Measurements from ENCODE around the gene SHC3.

SHC3 gene

DNA sequence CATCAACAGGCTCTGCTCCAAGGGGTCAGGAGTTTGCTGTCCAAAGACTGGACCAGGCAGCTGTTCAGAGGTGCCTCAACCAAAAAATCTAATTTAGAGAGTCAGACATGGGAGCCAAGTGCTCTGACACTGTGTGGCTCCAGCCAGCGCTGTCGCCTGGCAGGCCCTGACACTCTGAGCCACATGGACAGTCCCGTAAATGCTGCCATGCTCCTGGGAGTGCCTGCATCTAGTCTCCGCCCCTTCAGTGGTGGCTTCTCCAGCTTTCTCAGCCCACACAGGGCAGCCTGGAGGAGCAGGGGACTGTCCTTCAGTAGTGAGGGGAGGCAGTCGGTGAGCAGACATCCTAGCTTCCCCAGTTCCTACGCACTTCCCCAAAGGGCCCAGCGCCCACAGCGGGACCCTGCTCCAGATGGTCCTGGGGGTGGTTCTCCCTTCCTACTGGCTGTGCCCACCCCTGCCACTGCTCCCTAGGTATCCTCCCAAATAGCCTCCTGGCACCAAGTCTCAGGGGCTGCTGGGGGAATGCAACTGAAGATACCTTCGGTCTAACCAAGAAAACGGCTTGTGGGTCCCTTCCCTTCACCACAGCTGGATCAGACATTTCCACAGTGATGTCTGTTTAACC lies 72.3 kb downstream of the SHC3 start:
- DNase-seq: no peak

GRCh38 chr9:89104821-89105220 lies 73.8 kb downstream of the SHC3 start:
- DNase-seq: no peak

DNA sequence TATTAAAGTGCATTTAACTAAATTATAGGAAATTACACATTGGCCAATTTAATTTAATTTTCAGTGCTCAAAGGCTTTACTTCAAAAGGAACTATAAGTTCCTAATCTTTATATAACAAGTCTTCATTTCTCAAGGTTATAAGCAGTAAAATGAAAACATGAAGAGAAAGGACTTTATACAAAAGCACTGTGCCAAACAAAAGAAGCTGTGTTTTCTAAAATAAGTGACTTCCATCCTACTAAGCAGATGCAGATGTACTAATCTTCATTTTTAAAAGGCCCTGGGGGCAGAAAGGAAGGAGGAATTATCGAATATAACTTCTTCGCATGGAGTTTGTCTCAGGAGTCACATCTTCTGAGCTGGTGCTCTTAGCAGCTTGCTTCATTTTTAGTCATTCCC lies 81.4 kb downstream of the SHC3 start:
- DNase-seq: no peak

DNA sequence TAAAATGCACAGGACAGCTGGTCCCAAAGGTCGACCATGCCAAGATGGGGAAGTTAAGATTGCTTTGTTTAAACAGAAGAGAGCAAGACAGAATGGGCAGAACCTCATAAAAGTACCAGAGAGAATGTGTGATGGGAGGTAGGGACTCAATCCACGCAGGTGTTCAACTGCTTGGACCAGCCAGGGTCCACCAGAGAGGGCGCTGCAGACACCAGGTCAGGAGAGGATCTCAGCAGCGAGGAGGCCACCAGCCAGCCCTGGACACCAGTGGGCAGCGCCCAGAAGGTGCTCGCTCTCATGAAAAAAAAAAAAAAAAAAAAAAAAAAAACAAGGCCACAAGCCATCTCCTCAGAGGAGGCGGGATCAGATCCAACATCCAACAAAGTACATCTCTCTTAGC lies 81.8 kb downstream of the SHC3 start:
- no peak for DNase-seq

- no peak for DNase-seq
Observed at GRCh38 chr9:89095761-89096528, 82.7 kb downstream of the SHC3 start.

- DNase-seq: no peak
Observed at GRCh38 chr9:89093201-89093975, 85.2 kb downstream of the SHC3 start.

DNA sequence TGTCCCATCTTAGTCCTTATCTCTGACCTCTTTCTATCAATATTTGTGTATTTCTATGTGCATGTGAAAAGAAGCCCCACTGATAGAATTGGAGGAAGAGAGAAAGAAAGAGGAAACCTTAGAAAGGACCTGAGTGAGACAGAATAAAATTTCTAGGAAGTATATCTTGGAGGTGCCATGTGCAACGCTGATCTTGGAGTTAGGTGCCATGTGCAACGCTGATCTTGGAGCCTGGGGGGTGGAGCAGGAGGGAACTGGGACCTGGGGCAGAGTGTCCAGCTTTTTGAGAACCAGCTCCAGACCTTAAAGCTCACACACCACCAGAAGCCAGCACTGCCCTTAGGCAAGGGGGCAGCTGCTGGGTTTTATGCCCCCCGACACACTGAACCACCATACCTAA lies 89.4 kb downstream of the SHC3 start:
- DNase-seq: no peak

- DNase-seq: no peak
Observed at GRCh38 chr9:89083626-89084025, 95.0 kb downstream of the SHC3 start.

- no peak for DNase-seq
Observed at GRCh38 chr9:89080193-89080592, 98.4 kb downstream of the SHC3 start.

- DNase-seq: peak; percentile 15
Observed at GRCh38 chr9:89079391-89079790, 99.2 kb downstream of the SHC3 start.

GRCh38 chr9:89078860-89079259 lies 99.8 kb downstream of the SHC3 start:
- no peak for DNase-seq

DNA sequence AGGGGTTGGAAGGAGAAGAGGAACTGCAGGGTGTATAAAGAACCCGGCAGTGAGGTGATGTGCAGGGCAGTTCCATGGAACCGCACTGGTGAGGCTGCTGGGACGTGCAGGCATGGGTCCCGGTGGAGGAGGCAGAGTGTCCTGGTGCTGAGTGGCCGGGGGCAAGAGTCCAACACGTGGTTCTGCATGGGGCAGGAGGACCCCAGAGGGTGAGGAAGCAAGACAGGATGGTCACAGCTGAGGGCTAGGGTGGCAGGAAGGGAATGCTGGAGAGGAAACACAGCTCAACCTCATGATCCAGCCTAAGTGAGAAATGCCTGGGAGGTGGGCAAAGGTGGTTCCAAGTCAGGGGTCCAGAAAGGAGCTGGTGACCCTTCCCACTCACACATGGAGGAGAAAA lies 100.2 kb downstream of the SHC3 start:
- no peak for DNase-seq

DNA sequence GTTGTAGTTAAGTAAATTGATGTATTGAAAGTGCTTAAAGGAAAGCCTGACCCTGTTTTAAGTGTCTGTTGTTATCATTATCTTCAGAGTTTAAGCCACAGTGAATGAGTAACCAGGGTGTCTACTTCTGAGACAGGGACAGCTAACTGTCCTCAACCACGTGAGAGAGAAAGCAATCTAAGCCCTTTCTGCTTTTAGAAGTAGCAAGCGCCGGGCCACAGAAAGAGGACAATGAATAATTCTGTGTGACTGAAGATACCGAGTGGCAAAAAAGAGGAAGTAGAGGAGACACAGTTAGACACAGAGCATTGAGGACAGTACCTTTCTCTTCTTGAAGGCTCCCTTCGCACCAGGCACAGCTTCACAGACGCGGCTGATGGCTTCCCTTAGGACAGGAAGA lies 101.1 kb downstream of the SHC3 start:
- peak; percentile 8 for DNase-seq

DNA sequence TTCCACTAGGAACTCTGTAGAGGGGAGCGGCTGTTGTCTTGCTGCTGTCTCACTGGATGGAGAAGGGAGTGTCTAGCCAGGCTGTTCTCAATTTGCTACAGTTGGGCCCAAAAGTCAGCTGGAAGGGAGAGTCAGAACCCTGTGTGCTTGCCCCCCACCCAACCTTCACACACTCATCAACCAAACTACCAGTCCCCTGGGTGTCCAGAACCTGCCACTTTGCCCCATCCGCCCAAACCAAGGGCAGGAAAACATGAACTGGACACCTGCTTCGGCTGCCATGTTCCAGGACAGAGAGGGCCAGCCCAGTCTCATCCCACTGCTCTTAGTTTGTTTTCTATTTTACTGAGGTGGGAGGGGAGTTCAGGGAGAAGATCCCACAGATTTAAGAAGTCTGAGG lies 105.2 kb downstream of the SHC3 start:
- DNase-seq: no peak

GRCh38 chr9:89071591-89071990 lies 107.0 kb downstream of the SHC3 start:
- DNase-seq: no peak

DNA sequence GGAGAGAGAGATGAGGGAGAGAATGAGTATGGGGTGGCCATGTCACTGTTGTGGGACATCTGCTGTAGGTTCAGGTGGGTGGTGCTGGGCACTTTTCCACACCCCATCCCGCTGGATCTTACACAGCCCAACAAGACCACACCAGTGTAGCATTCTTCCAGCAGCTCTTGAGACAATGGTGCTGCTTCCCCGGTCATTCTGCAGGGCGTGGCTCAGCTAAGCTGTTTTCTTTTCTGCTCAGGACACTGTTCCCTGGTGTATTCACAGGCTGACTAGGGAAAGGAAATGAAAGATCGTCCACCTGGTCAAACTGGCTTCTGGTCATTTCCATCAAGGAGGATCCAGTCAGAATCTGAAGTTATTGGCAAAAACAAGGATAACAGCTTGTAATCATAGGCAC lies 111.8 kb downstream of the SHC3 start:
- no peak for DNase-seq

DNA sequence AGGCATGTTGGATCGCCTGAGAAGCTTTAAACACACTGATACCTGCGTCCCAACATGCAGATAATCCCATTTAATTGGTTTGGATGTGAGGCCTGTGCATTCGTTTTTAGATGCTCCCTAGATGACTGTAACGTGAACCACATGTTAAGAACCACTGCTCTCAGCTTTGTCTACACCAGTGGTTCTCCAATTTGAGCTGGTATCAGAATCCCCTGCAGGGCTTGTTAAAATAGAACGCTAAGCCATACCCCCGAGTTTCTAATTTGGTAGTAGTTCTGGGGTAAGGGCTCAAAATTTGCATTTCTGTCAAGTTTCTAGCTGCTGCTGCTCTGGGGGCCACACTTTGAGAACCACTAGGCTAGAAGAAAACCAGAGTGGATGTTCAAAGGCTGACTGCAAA lies 112.7 kb downstream of the SHC3 start:
- DNase-seq: no peak

DNA sequence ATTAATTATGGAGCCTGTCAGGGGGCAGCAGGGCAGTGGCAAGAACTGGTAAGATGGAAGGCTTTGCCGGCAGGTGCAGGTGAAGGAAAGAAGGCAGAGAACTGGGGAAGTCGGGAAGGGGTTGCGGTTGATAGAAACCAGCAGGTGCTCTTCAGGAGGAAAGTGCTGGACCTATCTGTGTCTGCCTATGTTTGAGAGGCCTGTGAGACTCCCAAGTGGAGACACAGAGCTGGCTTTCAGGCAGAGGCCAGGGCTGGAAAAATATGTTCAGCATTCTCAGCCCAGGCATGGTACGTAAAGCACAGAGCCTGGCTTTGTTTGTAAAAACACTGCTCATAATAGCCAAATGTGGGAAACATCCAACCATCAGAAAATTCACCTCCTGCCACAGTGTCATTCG lies 117.8 kb downstream of the SHC3 start:
- no peak for DNase-seq

GRCh38 chr9:89059925-89060506 lies 118.6 kb downstream of the SHC3 start:
- DNase-seq: no peak

DNA sequence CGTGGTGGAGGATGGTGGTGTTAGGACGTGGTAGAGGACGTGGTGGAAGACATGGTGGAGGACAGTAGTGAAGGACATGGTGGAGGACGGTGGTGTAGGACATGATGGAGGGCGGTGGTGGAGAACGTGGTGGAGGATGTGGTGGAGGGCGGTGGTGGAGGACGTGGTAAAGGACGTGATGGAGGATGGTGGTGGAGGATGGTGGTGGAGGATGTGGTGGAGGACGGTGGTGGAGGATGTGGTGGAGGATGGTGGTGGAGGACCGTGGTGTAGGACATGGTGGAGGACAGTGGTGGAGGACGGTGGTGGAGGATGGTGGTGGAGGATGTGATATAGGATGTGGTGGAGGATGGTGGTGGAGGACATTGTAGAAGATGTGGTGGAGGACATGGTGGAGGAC lies 119.7 kb downstream of the SHC3 start:
- no peak for DNase-seq

DNA sequence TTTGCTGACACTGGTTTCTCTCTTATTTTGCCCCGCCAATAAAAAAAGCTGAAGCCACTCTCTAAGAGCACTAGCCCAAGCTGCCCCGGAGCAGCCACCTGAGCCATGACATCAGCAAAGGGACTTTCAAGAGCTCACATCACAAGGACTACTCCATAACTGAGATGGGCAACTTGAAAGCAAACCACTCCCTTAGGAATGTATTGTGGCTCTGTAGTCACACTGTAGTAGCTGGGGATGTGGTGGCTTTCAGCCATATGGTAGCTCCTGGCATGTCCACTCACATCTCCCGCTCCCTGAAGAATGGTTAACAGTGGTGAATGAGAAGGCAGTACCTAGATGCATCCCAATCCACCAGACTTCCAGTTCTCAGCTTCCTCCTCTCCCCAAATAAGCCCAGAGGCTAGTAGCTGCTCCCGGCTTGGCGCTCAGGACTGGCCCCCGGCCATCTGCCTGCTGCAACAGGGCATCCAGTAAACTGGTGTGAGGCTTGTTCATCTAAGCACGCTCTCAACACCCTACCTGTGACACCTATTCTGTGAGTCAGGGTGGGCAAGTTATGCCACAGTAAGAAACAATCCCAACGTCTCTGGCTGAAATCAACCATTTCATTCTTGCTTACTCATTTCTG lies 123.6 kb downstream of the SHC3 start:
- no peak for DNase-seq

GRCh38 chr9:89053301-89053700 lies 125.3 kb downstream of the SHC3 start:
- DNase-seq: no peak

Data from right kidney (tissue), 1 donor.